ENCODE measurements around the gene PAX7.

DNA sequence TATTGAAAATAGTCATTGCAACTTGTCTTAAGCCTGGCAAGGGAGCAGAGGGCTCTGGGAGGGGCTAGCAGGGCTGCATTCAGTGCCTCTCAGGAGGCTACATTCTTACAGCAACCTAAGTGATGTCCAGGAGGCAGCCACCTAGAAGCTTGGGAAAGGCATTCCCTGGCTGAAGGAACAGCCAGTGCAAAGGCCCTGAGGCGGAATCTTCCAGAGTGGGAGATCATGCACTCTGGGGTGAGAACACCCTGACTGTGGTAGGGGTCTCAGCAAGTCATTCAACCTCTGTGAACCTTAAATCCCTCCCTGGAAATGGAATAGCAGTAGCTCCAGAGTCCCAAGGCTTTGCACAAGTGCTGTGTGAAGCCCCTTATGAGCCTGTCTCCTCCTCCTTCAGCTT lies 144.7 kb downstream of the PAX7 start:
- TF ChIP-seq POLR2A (IDR thresholded peaks at IDR 0.05): no peak
- TF ChIP-seq, protein P1, sequence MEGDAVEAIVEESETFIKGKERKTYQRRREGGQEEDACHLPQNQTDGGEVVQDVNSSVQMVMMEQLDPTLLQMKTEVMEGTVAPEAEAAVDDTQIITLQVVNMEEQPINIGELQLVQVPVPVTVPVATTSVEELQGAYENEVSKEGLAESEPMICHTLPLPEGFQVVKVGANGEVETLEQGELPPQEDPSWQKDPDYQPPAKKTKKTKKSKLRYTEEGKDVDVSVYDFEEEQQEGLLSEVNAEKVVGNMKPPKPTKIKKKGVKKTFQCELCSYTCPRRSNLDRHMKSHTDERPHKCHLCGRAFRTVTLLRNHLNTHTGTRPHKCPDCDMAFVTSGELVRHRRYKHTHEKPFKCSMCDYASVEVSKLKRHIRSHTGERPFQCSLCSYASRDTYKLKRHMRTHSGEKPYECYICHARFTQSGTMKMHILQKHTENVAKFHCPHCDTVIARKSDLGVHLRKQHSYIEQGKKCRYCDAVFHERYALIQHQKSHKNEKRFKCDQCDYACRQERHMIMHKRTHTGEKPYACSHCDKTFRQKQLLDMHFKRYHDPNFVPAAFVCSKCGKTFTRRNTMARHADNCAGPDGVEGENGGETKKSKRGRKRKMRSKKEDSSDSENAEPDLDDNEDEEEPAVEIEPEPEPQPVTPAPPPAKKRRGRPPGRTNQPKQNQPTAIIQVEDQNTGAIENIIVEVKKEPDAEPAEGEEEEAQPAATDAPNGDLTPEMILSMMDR (IDR thresholded peaks at IDR 0.05): no peak

All from body of pancreas (tissue), 4 donors.